ENCODE data around the gene LBH. TPM values are rescaled to one million over a fixed set of nuclear protein-coding genes. Genes with fewer than 3 reads are reported as not detected.

LBH gene
- total and polyA plus RNA-seq, 4 donors, result 22.9 to 133 (median 81.3) TPM

- WGBS, 2 donors, result 87 to 89% methylated on average over 4 of the region's 4 CpGs
- TF ChIP-seq, protein P1, sequence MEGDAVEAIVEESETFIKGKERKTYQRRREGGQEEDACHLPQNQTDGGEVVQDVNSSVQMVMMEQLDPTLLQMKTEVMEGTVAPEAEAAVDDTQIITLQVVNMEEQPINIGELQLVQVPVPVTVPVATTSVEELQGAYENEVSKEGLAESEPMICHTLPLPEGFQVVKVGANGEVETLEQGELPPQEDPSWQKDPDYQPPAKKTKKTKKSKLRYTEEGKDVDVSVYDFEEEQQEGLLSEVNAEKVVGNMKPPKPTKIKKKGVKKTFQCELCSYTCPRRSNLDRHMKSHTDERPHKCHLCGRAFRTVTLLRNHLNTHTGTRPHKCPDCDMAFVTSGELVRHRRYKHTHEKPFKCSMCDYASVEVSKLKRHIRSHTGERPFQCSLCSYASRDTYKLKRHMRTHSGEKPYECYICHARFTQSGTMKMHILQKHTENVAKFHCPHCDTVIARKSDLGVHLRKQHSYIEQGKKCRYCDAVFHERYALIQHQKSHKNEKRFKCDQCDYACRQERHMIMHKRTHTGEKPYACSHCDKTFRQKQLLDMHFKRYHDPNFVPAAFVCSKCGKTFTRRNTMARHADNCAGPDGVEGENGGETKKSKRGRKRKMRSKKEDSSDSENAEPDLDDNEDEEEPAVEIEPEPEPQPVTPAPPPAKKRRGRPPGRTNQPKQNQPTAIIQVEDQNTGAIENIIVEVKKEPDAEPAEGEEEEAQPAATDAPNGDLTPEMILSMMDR (IDR thresholded peaks at IDR 0.05; ENCODE audit: control extremely low read depth, extremely low read depth), result no peak
Measured at GRCh38 chr2:30192314-30192713, 39.0 kb upstream of the LBH start.

DNA sequence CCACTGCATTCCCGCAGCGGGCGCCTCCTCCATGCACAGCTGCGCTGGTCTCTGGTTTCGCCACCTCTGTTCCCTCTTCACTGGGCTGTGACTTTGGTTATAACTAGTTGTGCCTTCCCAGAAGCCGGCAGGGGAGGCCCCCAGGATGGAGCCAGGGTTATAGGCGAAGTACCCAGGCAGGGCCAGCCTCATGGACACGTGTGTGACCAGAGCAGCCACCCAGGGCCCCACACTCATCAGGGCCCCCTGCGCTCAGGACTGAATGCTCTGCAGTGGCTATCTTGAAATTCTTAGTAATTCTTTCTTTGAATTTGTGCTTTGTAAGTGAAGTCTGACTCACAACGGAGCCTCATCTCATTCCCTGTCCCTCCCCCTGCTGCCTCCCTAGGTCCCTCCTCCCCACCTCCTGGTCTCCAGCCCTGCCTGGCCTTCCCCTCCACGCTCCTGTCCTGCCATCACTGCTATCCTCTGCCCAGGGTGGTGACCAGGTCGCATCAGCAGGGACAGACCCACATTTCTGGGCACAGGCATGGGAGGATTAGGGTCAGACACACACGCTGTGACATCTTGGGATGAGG lies 38.1 kb upstream of the LBH start:
- H3K27me3 ChIP-seq (ENCODE audit: control insufficient read depth in 3 of 3, insufficient read depth in 3 of 3, low read length in 2 of 3), result no peaks in the 10 kb centered on the region
- DNase-seq (no peak), ATAC-seq (ENCODE audit: insufficient read depth, low FRiP score) (no peak)
- H3K9me3 ChIP-seq (ENCODE audit: control insufficient read depth in 4 of 4, insufficient read depth in 3 of 4, low read length in 3 of 4), result no peaks in the 10 kb centered on the region
- no peak overlapping the region for H3K9ac ChIP-seq (ENCODE audit: insufficient read depth in 1 of 2, low read length in 2 of 2)
- H3K36me3 ChIP-seq (ENCODE audit: control insufficient read depth in 4 of 4, insufficient read depth in 4 of 4, low read length in 4 of 4), result no peaks in the 10 kb centered on the region
- TF ChIP-seq, protein P1 (IDR thresholded peaks at IDR 0.05; ENCODE audit: control extremely low read depth, extremely low read depth), result no peak
- peaks cover 0 to 6% (median 0%) of the 10 kb centered on the region in 5 donors for H3K4me1 ChIP-seq (ENCODE audit: control insufficient read depth in 5 of 5, insufficient read depth in 5 of 5, low read length in 5 of 5)
- no peak overlapping the region for H3K27ac ChIP-seq (ENCODE audit: low read depth in 1 of 2, low read length in 1 of 2)
- 89 to 93% methylated on average over 13 of the region's 13 CpGs for WGBS, 2 donors
- H3K4me3 ChIP-seq, result no peak overlapping the region

More at GRCh38 chr2:30192314-30192713, 39.0 kb upstream of the LBH start:
- Histone ChIP-seq H3K9me3 (ENCODE audit: control insufficient read depth in 4 of 4, insufficient read depth in 3 of 4, low read length in 3 of 4) (peaks cover 0 to 2% (median 0%) of the 10 kb centered on the region in 4 donors), H3K27ac (ENCODE audit: low read depth in 1 of 2, low read length in 1 of 2) (no peak overlapping the region), H3K4me1 (ENCODE audit: control insufficient read depth in 5 of 5, insufficient read depth in 5 of 5, low read length in 5 of 5) (peaks cover 0 to 6% (median 0%) of the 10 kb centered on the region in 5 donors), H3K27me3 (ENCODE audit: control insufficient read depth in 3 of 3, insufficient read depth in 3 of 3, low read length in 2 of 3) (no peaks in the 10 kb centered on the region), H3K4me3 (no peak overlapping the region), H3K36me3 (ENCODE audit: control insufficient read depth in 4 of 4, insufficient read depth in 4 of 4, low read length in 4 of 4) (no peaks in the 10 kb centered on the region), H3K9ac (ENCODE audit: insufficient read depth in 1 of 2, low read length in 2 of 2) (no peak overlapping the region)
- no peak for DNase-seq
- ATAC-seq (ENCODE audit: insufficient read depth, low FRiP score), result no peak

- Histone ChIP-seq H3K4me1 (ENCODE audit: control insufficient read depth in 5 of 5, insufficient read depth in 5 of 5, low read length in 5 of 5) (peaks cover 0 to 6% (median 0%) of the 10 kb centered on the region in 5 donors), H3K4me3 (no peak overlapping the region), H3K27ac (ENCODE audit: low read depth in 1 of 2, low read length in 1 of 2) (no peak overlapping the region), H3K27me3 (ENCODE audit: control insufficient read depth in 3 of 3, insufficient read depth in 3 of 3, low read length in 2 of 3) (no peaks in the 10 kb centered on the region), H3K36me3 (ENCODE audit: control insufficient read depth in 4 of 4, insufficient read depth in 4 of 4, low read length in 4 of 4) (no peaks in the 10 kb centered on the region), H3K9me3 (ENCODE audit: control insufficient read depth in 4 of 4, insufficient read depth in 3 of 4, low read length in 3 of 4) (no peaks in the 10 kb centered on the region), H3K9ac (ENCODE audit: insufficient read depth in 1 of 2, low read length in 2 of 2) (no peak overlapping the region)
- WGBS, 2 donors, result 83 to 86% methylated on average over 7 of the region's 7 CpGs
- TF ChIP-seq, protein P1 (IDR thresholded peaks at IDR 0.05; ENCODE audit: control extremely low read depth, extremely low read depth), result no peak
- DNase-seq (no peak), ATAC-seq (ENCODE audit: insufficient read depth, low FRiP score) (no peak)
Measured at GRCh38 chr2:30194421-30194820, 36.9 kb upstream of the LBH start.

DNA sequence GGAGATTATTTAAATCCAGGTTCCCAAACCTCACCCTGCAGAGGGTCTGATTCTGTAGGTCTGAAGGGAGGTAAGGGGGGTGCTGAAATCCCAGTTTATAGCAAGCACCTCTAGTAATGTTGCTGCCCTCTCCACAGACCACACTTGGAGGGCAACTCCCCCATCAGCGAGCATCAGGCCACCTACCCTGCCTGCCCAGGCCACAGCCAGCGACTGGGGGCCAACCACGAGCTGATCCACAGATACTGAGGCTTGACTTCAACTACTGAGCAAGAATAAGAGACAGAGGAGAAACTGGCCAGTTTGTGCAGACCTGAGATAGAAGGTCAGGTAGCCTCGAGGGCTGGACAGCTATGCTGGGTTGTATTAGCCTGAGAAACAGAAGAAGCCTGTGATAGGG lies 36.3 kb upstream of the LBH start:
- WGBS, 2 donors, result 54 to 77% methylated on average over 4 of the region's 4 CpGs
- no peak overlapping the region for H3K27ac ChIP-seq (ENCODE audit: low read depth in 1 of 2, low read length in 1 of 2)
- H3K9ac ChIP-seq (ENCODE audit: insufficient read depth in 1 of 2, low read length in 2 of 2), result no peak overlapping the region
- H3K4me3 ChIP-seq, result no peak overlapping the region
- H3K27me3 ChIP-seq (ENCODE audit: control insufficient read depth in 3 of 3, insufficient read depth in 3 of 3, low read length in 2 of 3), result no peaks in the 10 kb centered on the region
- peaks cover 0 to 6% (median 0%) of the 10 kb centered on the region in 5 donors for H3K4me1 ChIP-seq (ENCODE audit: control insufficient read depth in 5 of 5, insufficient read depth in 5 of 5, low read length in 5 of 5)
- H3K36me3 ChIP-seq (ENCODE audit: control insufficient read depth in 4 of 4, insufficient read depth in 4 of 4, low read length in 4 of 4), result no peaks in the 10 kb centered on the region
- TF ChIP-seq, protein P1 (IDR thresholded peaks at IDR 0.05; ENCODE audit: control extremely low read depth, extremely low read depth), result no peak
- no peaks in the 10 kb centered on the region for H3K9me3 ChIP-seq (ENCODE audit: control insufficient read depth in 4 of 4, insufficient read depth in 3 of 4, low read length in 3 of 4)
- DNase-seq (no peak), ATAC-seq (ENCODE audit: insufficient read depth, low FRiP score) (no peak)
